HuH-7 (cell line): Measurements from ENCODE around the gene COL5A2.

Experiments
- DNase-seq: peaks from one replicate; pipeline ENCODE4 v3.0.0; 2011; ENCODE audit warnings: low spot score

COL5A2 gene

GRCh38 chr2:189096769-189097447 lies 82.7 kb downstream of the COL5A2 start:
- no peak for DNase-seq

DNA sequence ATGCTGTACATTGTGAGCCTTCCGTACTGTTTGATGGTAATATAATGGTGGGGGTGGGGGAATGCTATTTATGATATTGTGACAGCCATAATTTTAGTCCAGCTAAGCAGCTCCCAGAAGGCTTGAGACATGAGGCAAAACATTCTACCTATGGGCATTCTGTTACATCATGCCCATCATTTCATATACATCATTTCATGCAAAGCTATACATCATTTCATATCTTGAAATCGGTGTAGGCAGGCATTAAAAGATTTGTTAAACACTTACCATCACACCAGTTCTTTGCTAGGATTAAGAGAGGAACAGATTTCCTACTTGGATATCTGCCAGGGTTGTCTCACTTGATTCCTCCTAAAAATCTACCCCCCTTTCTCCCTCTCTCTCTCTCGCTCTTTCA lies 84.5 kb downstream of the COL5A2 start:
- DNase-seq, result no peak

DNA sequence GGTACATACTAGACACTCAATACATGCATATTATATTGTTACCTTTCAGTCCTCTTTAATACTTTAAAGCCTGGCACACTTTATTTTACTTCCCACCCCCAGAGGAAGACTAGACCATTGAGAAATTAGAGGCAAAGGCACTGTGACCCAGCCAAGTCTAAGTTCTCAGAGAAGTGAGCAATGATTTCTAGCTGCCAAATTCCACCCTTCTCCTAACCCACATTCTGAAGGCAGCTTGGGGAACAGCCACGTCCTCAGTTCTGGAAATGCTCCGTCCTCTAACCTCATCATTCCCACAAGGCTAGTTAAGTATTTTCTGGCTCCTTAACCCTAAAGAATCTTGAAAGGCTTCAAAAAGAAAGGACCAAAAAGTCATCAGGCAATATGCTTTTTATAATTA lies 86.6 kb downstream of the COL5A2 start:
- no peak for DNase-seq

GRCh38 chr2:189091253-189091652 lies 88.3 kb downstream of the COL5A2 start:
- DNase-seq, result no peak

- DNase-seq, result no peak
These were observed 90.9 kb downstream of the COL5A2 start for GRCh38 chr2:189088591-189089205.

GRCh38 chr2:189086710-189087109 lies 92.9 kb downstream of the COL5A2 start:
- no peak for DNase-seq

DNA sequence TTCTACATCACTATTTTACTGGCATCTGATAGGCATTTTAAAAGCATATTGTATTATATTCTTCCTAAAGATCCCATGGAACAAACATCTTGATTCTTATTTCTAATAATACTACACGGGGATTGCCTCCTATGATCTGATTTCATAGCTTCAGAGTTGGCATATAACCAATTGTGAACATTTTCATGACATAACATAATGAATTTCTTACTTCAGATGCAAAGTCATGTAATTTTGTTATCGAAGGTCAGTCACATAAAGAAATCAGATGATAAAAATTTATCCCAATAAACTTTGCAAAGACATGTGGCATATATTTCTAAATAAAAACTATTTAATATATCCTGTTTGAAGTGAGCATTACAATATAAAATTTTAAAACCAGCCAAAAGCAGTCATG lies 93.3 kb downstream of the COL5A2 start:
- no peak for DNase-seq

GRCh38 chr2:189083606-189084005 lies 96.0 kb downstream of the COL5A2 start:
- DNase-seq, result no peak

- no peak for DNase-seq
These were observed 96.5 kb downstream of the COL5A2 start for GRCh38 chr2:189083106-189083505.

GRCh38 chr2:189082376-189082975 lies 97.1 kb downstream of the COL5A2 start:
- DNase-seq, result no peak

- no peak for DNase-seq
These were observed 103.0 kb downstream of the COL5A2 start for GRCh38 chr2:189076572-189076971.

GRCh38 chr2:189076120-189076519 lies 103.4 kb downstream of the COL5A2 start:
- no peak for DNase-seq

GRCh38 chr2:189074506-189074905 lies 105.1 kb downstream of the COL5A2 start:
- DNase-seq, result no peak

- no peak for DNase-seq
These were observed 107.5 kb downstream of the COL5A2 start for GRCh38 chr2:189072036-189072435.

GRCh38 chr2:189069855-189070619 lies 109.5 kb downstream of the COL5A2 start:
- no peak for DNase-seq

DNA sequence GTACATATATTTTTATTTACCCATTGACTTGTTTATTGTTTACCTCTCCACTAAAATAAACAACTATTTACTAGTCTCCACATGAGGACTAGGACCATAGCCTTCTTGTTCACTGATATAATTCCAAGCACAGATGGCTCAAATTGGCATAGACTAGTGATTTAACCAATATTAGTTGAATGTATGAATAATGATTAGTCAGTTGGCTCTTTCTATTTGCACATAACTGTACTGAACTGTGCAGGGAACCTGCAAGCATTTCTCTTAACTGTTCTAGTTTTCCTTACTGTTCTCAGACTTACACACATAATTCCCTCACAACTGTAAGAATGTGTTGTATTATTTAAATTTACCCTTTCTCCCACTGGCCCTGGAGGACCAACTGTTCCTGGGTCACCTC lies 113.5 kb downstream of the COL5A2 start:
- no peak for DNase-seq

DNA sequence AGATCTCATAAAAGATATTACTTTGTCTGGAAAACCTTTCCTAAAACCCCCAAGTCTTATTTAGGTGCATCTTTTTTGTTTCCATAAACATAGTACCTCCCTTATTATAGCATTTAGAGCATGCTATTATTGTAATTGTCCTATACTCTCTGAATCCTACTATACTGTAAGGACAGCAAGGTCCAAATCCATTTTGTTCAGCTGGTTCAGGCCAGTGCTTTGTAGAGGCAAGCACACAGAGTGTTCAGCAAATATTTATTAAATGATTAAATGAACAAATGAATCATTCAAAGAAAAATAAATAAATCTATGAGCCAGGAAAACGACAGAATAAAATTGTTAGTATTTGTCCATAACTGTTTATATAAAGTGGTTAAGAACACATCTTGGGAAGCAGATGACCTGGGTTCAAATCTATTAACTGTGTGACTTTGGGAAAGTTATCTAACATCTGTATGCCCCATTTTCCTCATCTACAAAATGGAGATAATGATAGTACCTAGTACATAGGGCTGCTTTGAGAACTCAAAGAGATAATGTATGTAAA lies 119.4 kb downstream of the COL5A2 start:
- DNase-seq, result no peak

GRCh38 chr2:189057316-189057715 lies 122.2 kb downstream of the COL5A2 start:
- no peak for DNase-seq

GRCh38 chr2:189056200-189057106 lies 123.1 kb downstream of the COL5A2 start:
- DNase-seq, result no peak

- peak; percentile 7 for DNase-seq
These were observed 129.3 kb downstream of the COL5A2 start for GRCh38 chr2:189050165-189050712.

- DNase-seq, result no peak
These were observed 129.8 kb downstream of the COL5A2 start for GRCh38 chr2:189049709-189050164.
